ENCODE data around the gene FBXL13. TPM values are rescaled to one million over a fixed set of nuclear protein-coding genes. Genes with fewer than 3 reads are reported as not detected.

Gene FBXL13
- total RNA-seq, 1 experiment from 2014 or later, result 1.3 TPM

GRCh38 chr7:103119791-103120291 is 45.2 kb upstream of the FBXL13 start:
- H3K4me1 Mint-ChIP-seq (ENCODE audit: low read depth, unreplicated experiment), result peaks cover 22% of the 10 kb centered on the region
- intact Hi-C loops (cut with micrococcal nuclease; ENCODE audit: unreplicated experiment), result no loop called here
- H3K4me3 Mint-ChIP-seq (ENCODE audit: low read depth, unreplicated experiment), result no peak overlapping the region
- no peak for DNase-seq
- no peaks in the 10 kb centered on the region for H3K27me3 Mint-ChIP-seq (ENCODE audit: unreplicated experiment)
- BruUV-seq (replicated peaks), result no TSS peak
- CTCF ChIA-PET, result interaction anchor here (0.6 kb wide), 1 partner anchor 53 kb away, joined by 3 read pairs; no protein-coding TSS in a partner anchor
- no peak overlapping the region for H3K27ac Mint-ChIP-seq (ENCODE audit: unreplicated experiment)
- TF ChIP-seq CTCF (IDR thresholded peaks at IDR 0.05; ENCODE audit: unreplicated experiment), result no peak
- H3K9me3 Mint-ChIP-seq (ENCODE audit: low read depth, unreplicated experiment), result no peaks in the 10 kb centered on the region
- peaks cover 21% of the 10 kb centered on the region for H3K36me3 Mint-ChIP-seq (ENCODE audit: insufficient read depth, unreplicated experiment)

DNA sequence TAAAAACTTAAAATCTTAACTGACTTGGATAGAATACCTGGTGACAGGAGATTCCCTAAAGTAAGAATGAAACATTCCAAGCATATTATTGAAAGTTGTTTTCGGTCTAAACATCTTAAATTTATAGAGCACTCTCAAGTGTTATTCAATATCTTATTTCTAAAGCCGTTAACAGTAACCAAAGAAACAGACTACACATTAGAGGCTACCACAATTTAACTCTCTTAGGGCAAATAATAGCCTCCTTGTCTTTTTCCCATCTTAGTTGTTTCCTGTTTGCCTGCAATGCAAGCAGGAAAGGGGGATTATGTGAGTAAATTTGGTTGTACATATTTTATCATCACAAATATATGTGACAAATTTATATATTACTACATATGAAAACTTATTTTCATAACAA is 42.9 kb upstream of the FBXL13 start:
- H3K9me3 Mint-ChIP-seq (ENCODE audit: low read depth, unreplicated experiment), result no peaks in the 10 kb centered on the region
- CTCF ChIA-PET, result no interaction called here
- TF ChIP-seq CTCF (IDR thresholded peaks at IDR 0.05; ENCODE audit: unreplicated experiment), result no peak
- no peak overlapping the region for H3K4me3 Mint-ChIP-seq (ENCODE audit: low read depth, unreplicated experiment)
- H3K4me1 Mint-ChIP-seq (ENCODE audit: low read depth, unreplicated experiment), result peaks cover 29% of the 10 kb centered on the region
- peaks cover 24% of the 10 kb centered on the region for H3K36me3 Mint-ChIP-seq (ENCODE audit: insufficient read depth, unreplicated experiment)
- BruUV-seq (replicated peaks), result no TSS peak
- DNase-seq, result no peak
- no peak overlapping the region for H3K27ac Mint-ChIP-seq (ENCODE audit: unreplicated experiment)
- intact Hi-C loops (cut with micrococcal nuclease; ENCODE audit: unreplicated experiment), result no loop called here
- H3K27me3 Mint-ChIP-seq (ENCODE audit: unreplicated experiment), result no peaks in the 10 kb centered on the region

- no peak overlapping the region for H3K4me3 Mint-ChIP-seq (ENCODE audit: low read depth, unreplicated experiment)
- BruUV-seq (replicated peaks), result no TSS peak
- H3K4me1 Mint-ChIP-seq (ENCODE audit: low read depth, unreplicated experiment), result peaks cover 28% of the 10 kb centered on the region
- no peak for TF ChIP-seq CTCF (IDR thresholded peaks at IDR 0.05; ENCODE audit: unreplicated experiment)
- CTCF ChIA-PET, result no interaction called here
- peaks cover 24% of the 10 kb centered on the region for H3K36me3 Mint-ChIP-seq (ENCODE audit: insufficient read depth, unreplicated experiment)
- intact Hi-C loops (cut with micrococcal nuclease; ENCODE audit: unreplicated experiment), result no loop called here
- H3K27ac Mint-ChIP-seq (ENCODE audit: unreplicated experiment), result no peak overlapping the region
- H3K27me3 Mint-ChIP-seq (ENCODE audit: unreplicated experiment), result no peaks in the 10 kb centered on the region
- no peak for DNase-seq
- H3K9me3 Mint-ChIP-seq (ENCODE audit: low read depth, unreplicated experiment), result no peaks in the 10 kb centered on the region
Measured at GRCh38 chr7:103116991-103117390, 42.4 kb upstream of the FBXL13 start.

DNA sequence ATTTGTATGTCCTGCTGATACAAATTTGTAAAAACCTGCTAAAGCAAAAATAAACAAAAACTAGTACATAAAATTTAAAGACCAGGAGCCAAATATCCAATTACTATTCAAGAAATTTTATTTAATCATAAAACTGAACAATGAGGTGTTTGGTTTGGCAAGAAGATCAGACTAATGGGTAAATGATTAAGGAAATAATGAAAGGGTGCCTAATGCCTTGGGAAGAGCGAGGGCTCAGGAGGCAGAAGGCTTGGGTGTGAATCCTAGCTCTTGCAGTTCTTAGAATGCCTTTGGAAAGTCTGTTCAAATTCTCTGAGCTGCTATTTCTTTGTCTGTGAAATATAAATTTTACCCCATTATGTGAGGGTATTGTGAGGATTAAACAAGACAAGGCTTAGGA is 41.9 kb upstream of the FBXL13 start:
- Mint-ChIP-seq H3K4me1 (ENCODE audit: low read depth, unreplicated experiment) (peaks cover 28% of the 10 kb centered on the region), H3K27me3 (ENCODE audit: unreplicated experiment) (no peaks in the 10 kb centered on the region), H3K9me3 (ENCODE audit: low read depth, unreplicated experiment) (no peaks in the 10 kb centered on the region), H3K36me3 (ENCODE audit: insufficient read depth, unreplicated experiment) (peaks cover 21% of the 10 kb centered on the region), H3K4me3 (ENCODE audit: low read depth, unreplicated experiment) (no peak overlapping the region), H3K27ac (ENCODE audit: unreplicated experiment) (no peak overlapping the region)
- intact Hi-C loops (cut with micrococcal nuclease; ENCODE audit: unreplicated experiment), result no loop called here
- no peak for TF ChIP-seq CTCF (IDR thresholded peaks at IDR 0.05; ENCODE audit: unreplicated experiment)
- BruUV-seq (replicated peaks), result no TSS peak
- no peak for DNase-seq
- CTCF ChIA-PET, result no interaction called here
